H1 (cell line): Measurements from ENCODE around the gene GRIK2. TPM values are rescaled to one million over a fixed set of nuclear protein-coding genes. Genes with fewer than 3 reads are reported as not detected.

Source experiments
- CHD1 ChIP-seq: IDR thresholded peaks from 2 replicates; pipeline ENCODE4 v1.6.1; 2012; ENCODE audit warnings: low read depth, low read length, improper control_type of control experiment
- polyA plus RNA-seq, 7 experiments: library from polyadenylated mRNA; depleted of rRNA in 3 of 7; stranded (reverse) in 5 of 7; unstranded in 2 of 7; fragments of >200 nt in 5 of 7; fragments of 200-250 nt in 2 of 7; gene quantifications; 1 replicate in 5 of 7; 2 replicates in 1 of 7; 4 replicates in 1 of 7; pipeline versions ENCODE4 v1.2.1 to v1.2.3, GENCODE V29; 2011 to 2013; ENCODE audit warnings: missing spikeins in 2 of 7, mixed read lengths in 2 of 7
- total RNA-seq: library from RNA; stranded (reverse); fragmentation: NEBNext Ultra II Directional; extraction: Animal tissue kit (Norgen Biotek cat#: 25700); gene quantifications from 2 replicates; pipeline ENCODE4 v1.2.1, GENCODE V29; 2021

The GRIK2 gene
- total and polyA plus RNA-seq, 2 of the 8 experiments (the other 6 are each of a cell fraction or from before 2014, with no cell fraction given) = 1.8 to 2.2 TPM

DNA sequence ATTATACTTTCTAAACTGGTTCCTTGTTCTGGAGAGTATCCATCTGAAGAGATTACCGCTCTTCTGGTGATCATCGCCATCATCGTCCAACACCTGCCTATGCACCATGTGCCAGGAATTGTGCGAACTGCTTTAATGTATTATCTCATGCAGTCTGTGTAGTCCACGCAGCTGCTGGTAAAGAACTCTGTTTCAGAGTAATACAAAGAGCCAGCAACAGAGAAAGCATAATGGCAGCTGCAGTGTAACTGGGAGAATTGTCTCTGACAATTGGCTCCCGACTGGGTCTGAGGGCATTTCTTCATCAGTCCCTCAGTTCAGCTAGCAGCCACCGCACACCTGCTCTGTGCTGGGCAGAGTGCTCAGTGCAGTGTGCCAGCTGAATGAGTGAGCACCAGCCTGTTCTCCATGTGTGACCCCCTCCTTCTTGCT lies 383.4 kb downstream of the GRIK2 start (continued):
- no peak for TF ChIP-seq CHD1
